OCI-LY1 (cell line): ENCODE data around the gene ADGRG1.
"Not testable (repeated sequence)": the region's sequence is repeated elsewhere in the genome, so short reads cannot be mapped to it uniquely, and the experiment has no call there.

ENCODE experiments used
- H2AFZ ChIP-seq: fragments of 200-600 bp; sonication (generic), shearing (Covaris generic); 2 replicates; pipeline ENCODE4 v1.6.0; 2014; ENCODE audit warnings: antibody characterized with exemption, mild to moderate bottlenecking, low read length
- H3F3A ChIP-seq: fragments of 200-600 bp; sonication (generic), shearing (Covaris generic); 2 replicates; pipeline ENCODE4 v1.6.0; 2014; ENCODE audit warnings: mild to moderate bottlenecking, antibody characterized with exemption, low read length, moderate library complexity; ENCODE audit not compliant: insufficient read depth
- H3K27ac ChIP-seq: fragments of 200-600 bp; sonication (generic); 2 replicates; pipeline ENCODE4 v1.5.1; 2014; ENCODE audit warnings: low read length, mixed run types, mild to moderate bottlenecking, low read depth; ENCODE audit not compliant: poor library complexity, severe bottlenecking
- H3K27me3 ChIP-seq: fragments of 200-600 bp; sonication (generic); 2 replicates; pipeline ENCODE4 v1.6.0; 2014; ENCODE audit warnings: antibody characterized with exemption, mild to moderate bottlenecking, low read length, moderate library complexity; ENCODE audit not compliant: insufficient read depth
- H3K36me3 ChIP-seq: fragments of 200-600 bp; sonication (generic); 2 replicates; pipeline ENCODE4 v1.6.1; 2014; ENCODE audit warnings: mild to moderate bottlenecking, antibody characterized with exemption, low read length, moderate library complexity, mixed read lengths; ENCODE audit not compliant: insufficient read depth
- H3K4me1 ChIP-seq: fragments of 200-600 bp; sonication (generic); 2 replicates; pipeline ENCODE4 v1.5.1; 2014; ENCODE audit warnings: mild to moderate bottlenecking, low read length, moderate library complexity; ENCODE audit not compliant: insufficient read depth, severe bottlenecking
- H3K4me2 ChIP-seq: fragments of 200-600 bp; sonication (generic), shearing (Covaris generic); 2 replicates; pipeline ENCODE4 v1.6.1; 2014; ENCODE audit warnings: low read length
- H3K4me3 ChIP-seq: fragments of 200-600 bp; sonication (generic); 2 replicates; pipeline ENCODE4 v1.5.1; 2014; ENCODE audit warnings: low read length, low read depth, mild to moderate bottlenecking, mixed read lengths; ENCODE audit not compliant: poor library complexity, severe bottlenecking
- H3K79me2 ChIP-seq: fragments of 200-600 bp; shearing (Covaris generic); 2 replicates; pipeline ENCODE4 v1.6.1; 2016; ENCODE audit warnings: mixed run types, low read length, mixed read lengths; ENCODE audit not compliant: insufficient read depth
- H3K9ac ChIP-seq: fragments of 200-600 bp; sonication (generic), shearing (Covaris generic); 2 replicates; pipeline ENCODE4 v1.6.1; 2014; ENCODE audit warnings: mild to moderate bottlenecking, low read length, mixed read lengths
- H3K9me2 ChIP-seq: fragments of 200-600 bp; sonication (generic), shearing (Covaris generic); 2 replicates; pipeline ENCODE4 v1.6.1; 2014; ENCODE audit warnings: low read depth, mild to moderate bottlenecking, low read length, mixed read lengths
- H3K9me3 ChIP-seq: fragments of 200-600 bp; shearing (Covaris generic); 2 replicates; pipeline ENCODE4 v1.6.1; 2014; ENCODE audit warnings: low read length, mixed read lengths
- H4K20me1 ChIP-seq: fragments of 200-600 bp; sonication (generic), shearing (Covaris generic); 2 replicates; pipeline ENCODE4 v1.6.0; 2016; ENCODE audit warnings: mild to moderate bottlenecking, low read length; ENCODE audit not compliant: insufficient read depth
- EZH2 ChIP-seq: fragments of 200-600 bp; sonication (generic), shearing (Covaris generic); IDR thresholded peaks from 2 replicates; pipeline ENCODE4 v1.8.0; 2017; ENCODE audit warnings: borderline replicate concordance, mixed run types, mild to moderate bottlenecking, antibody characterized with exemption, low read length, moderate library complexity, mixed read lengths
- TF ChIP-seq, protein P1 (sequence below): fragments of 200-600 bp; sonication (generic), shearing (Covaris generic); IDR thresholded peaks from 2 replicates; pipeline ENCODE4 v1.5.1; 2017; ENCODE audit warnings: mild to moderate bottlenecking, antibody characterized with exemption, low read length, moderate library complexity, mixed read lengths

Gene ADGRG1

DNA sequence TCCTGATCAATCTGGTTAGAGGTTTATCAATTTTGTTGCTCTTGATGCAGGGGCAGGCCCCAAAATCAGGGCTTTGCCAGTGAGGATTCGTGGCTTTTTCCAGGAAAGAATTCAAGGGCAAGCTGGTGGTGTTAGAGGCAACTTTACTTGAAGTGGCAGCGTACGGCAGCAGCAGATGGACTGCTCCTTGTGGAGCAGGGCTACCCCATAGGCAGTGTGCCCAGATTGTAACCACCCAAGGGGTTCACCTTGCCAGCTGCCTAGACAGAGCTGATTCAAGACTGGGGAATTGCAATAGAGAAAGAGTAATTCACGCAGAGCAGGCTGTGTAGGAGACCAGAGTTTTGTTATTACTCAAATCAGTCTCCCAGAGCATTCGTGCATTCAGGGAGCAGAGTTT lies 82.9 kb downstream of the ADGRG1 start:
- Histone ChIP-seq H4K20me1 (no peaks in the 10 kb centered on the region), H3K9me2 (no peaks in the 10 kb centered on the region), H3K4me2 (no peak overlapping the region), H3K79me2 (no peaks in the 10 kb centered on the region), H2AFZ (no peak overlapping the region), H3K4me3 (no peak overlapping the region), H3F3A (no peaks in the 10 kb centered on the region), H3K27ac (no peak overlapping the region), H3K36me3 (no peaks in the 10 kb centered on the region), H3K9me3 (no peaks in the 10 kb centered on the region), H3K4me1 (no peaks in the 10 kb centered on the region), H3K9ac (no peak overlapping the region), H3K27me3 (peaks cover 3% of the 10 kb centered on the region; the same call in 1 of the 2 replicates)
- TF ChIP-seq, protein P1, sequence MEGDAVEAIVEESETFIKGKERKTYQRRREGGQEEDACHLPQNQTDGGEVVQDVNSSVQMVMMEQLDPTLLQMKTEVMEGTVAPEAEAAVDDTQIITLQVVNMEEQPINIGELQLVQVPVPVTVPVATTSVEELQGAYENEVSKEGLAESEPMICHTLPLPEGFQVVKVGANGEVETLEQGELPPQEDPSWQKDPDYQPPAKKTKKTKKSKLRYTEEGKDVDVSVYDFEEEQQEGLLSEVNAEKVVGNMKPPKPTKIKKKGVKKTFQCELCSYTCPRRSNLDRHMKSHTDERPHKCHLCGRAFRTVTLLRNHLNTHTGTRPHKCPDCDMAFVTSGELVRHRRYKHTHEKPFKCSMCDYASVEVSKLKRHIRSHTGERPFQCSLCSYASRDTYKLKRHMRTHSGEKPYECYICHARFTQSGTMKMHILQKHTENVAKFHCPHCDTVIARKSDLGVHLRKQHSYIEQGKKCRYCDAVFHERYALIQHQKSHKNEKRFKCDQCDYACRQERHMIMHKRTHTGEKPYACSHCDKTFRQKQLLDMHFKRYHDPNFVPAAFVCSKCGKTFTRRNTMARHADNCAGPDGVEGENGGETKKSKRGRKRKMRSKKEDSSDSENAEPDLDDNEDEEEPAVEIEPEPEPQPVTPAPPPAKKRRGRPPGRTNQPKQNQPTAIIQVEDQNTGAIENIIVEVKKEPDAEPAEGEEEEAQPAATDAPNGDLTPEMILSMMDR, result no peak
- no peak for TF ChIP-seq EZH2

DNA sequence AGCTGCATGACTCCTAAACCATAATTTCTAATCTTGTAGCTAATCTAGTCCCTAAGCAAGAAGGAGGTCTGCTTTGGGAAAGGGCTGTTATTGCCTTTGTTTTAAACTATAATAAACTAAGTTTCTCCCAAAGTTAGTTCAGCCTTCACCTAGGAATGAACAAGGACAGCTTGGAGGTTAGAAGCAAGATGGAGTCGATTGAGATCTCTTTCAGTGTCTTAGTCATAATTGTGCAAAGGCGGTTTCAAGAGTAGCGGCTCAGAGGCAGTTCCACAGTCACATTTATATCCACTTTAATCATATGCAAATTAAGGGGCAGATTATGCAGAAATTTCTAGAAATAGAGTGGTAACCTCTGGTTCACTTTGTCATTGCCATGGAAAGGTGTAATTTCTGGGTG lies 83.6 kb downstream of the ADGRG1 start:
- Histone ChIP-seq H3K4me2 (no peak overlapping the region), H3K79me2 (no peaks in the 10 kb centered on the region), H3K4me3 (no peak overlapping the region), H3K9me3 (no peaks in the 10 kb centered on the region), H3K36me3 (no peaks in the 10 kb centered on the region), H3F3A (no peaks in the 10 kb centered on the region), H2AFZ (no peak overlapping the region), H3K9me2 (no peaks in the 10 kb centered on the region), H3K9ac (no peak overlapping the region), H3K4me1 (no peaks in the 10 kb centered on the region), H3K27ac (no peak overlapping the region), H4K20me1 (no peaks in the 10 kb centered on the region), H3K27me3 (peaks cover 3% of the 10 kb centered on the region; the same call in 1 of the 2 replicates)
- no peak for TF ChIP-seq EZH2
- TF ChIP-seq, protein P1, result no peak

DNA sequence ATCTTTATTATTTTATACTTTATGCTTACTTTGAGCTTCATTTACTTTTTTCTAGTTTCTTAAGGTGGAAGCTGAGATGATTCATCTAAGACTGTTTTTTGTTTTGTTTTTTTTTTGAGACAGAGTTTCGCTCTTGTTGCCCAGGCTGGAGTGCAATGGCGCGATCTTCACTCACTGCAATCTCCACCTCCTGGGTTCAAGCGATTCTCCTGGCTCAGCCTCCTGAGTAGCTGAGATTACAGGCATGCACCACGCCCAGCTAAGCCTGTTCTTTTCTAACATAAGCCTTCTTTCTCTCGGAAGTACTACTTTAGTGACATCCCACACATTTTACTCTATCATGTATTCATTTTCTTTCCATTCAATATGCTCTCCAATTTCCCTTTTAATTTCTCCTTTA lies 84.1 kb downstream of the ADGRG1 start:
- not testable (repeated sequence) for H3K79me2 ChIP-seq, H4K20me1 ChIP-seq, H3K27ac ChIP-seq, H3F3A ChIP-seq, H3K4me1 ChIP-seq, H3K27me3 ChIP-seq, H3K9ac ChIP-seq, H2AFZ ChIP-seq, H3K9me2 ChIP-seq, H3K4me2 ChIP-seq, H3K4me3 ChIP-seq, H3K36me3 ChIP-seq, H3K9me3 ChIP-seq

DNA sequence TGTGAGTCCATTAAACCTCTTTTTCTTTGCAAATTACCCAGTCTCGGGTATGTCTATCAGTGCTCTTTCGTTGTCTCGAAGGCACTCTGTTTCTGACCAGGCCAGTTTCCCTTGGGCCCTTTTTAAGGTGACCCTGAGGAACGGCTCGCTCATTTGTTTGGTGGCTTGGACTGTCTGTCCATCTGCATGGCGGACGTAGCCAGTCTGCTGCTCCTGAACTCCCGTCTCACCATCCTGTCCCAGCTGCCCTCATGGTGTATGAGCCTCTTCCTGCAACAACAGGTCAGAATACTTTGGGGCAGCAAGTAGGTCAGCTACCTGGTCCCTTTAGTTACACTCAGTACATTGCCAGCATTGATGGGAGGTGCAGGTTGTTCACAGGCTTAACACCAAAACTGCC lies 85.2 kb downstream of the ADGRG1 start:
- Histone ChIP-seq H3K9ac (no peak overlapping the region), H2AFZ (no peak overlapping the region), H3K36me3 (no peaks in the 10 kb centered on the region), H3F3A (no peaks in the 10 kb centered on the region), H3K27me3 (peaks cover 3% of the 10 kb centered on the region; the same call in 1 of the 2 replicates), H3K4me2 (no peak overlapping the region), H3K4me3 (no peak overlapping the region), H3K4me1 (no peaks in the 10 kb centered on the region), H3K9me3 (no peaks in the 10 kb centered on the region), H4K20me1 (no peaks in the 10 kb centered on the region), H3K79me2 (no peaks in the 10 kb centered on the region), H3K9me2 (no peaks in the 10 kb centered on the region), H3K27ac (no peak overlapping the region)
- TF ChIP-seq, protein P1, result no peak
- TF ChIP-seq EZH2, result no peak
